GM12878 (cell line): ENCODE measurements around the gene ACTR10. TPM values are rescaled to one million over a fixed set of nuclear protein-coding genes. Genes with fewer than 3 reads are reported as not detected.

ENCODE experiments used
- ATAC-seq: fragments of 200-7000 bp; cut with Tn5 transposase; 3 replicates; pipeline ENCODE4 v1.9.1; 2020; ENCODE audit warnings: mild to moderate bottlenecking, moderate library complexity
- BruUV-seq: library from RNA; stranded (reverse); fragments of 400-500 nt; replicated peaks from 2 replicates; lab custom pipeline; 2021; lab: Mats Ljungman, UMichigan
- CTCF ChIA-PET: fragments of 300-600 bp; sonication (Branson Sonifier 250); formaldehyde crosslinking; extraction: SDS; loops from one replicate; lab custom pipeline; 2021; ENCODE audit warnings: inconsistent platforms; lab: Yijun Ruan, JAX
- POLR2A ChIA-PET: fragments of 350-600 bp; formaldehyde crosslinking; extraction: SDS; loops from one replicate; lab custom pipeline; 2021; ENCODE audit warnings: inconsistent platforms; lab: Charles Lee
- RAD21 ChIA-PET: fragments of 300-600 bp; sonication (Branson Sonifier 250); formaldehyde crosslinking; loops from one replicate; lab custom pipeline; 2023; ENCODE audit warnings: antibody characterized with exemption; ENCODE audit not compliant: unreplicated experiment; lab: Charles Lee
- SMC1A ChIA-PET: fragments of 300-600 bp; sonication (Branson Sonifier 250); formaldehyde crosslinking; loops from one replicate; lab custom pipeline; 2023; ENCODE audit not compliant: unreplicated experiment, uncharacterized antibody; lab: Charles Lee
- DNase-seq: peaks from one replicate; pipeline ENCODE4 v3.0.0-alpha.2; 2011; ENCODE audit warnings: low read depth, low spot score
- FAIRE-seq: peaks from 3 replicates; lab custom pipeline; 2011; peaks lifted over from hg19 to GRCh38; lab: Jason Lieb, UNC
- H2AFZ ChIP-seq: 2 replicates; pipeline ENCODE4 v1.6.0; 2011; ENCODE audit warnings: low read depth, low read length, control low read depth; ENCODE audit not compliant: control insufficient read depth
- H3K27ac ChIP-seq: 2 replicates; pipeline ENCODE4 v1.5.1; 2011; ENCODE audit warnings: control low read depth; ENCODE audit not compliant: control insufficient read depth, insufficient read depth
- H3K27me3 ChIP-seq, 2 experiments: replicated peaks in 1 of 2; 2 replicates each; pipeline versions ENCODE4 v1.6.0 to v1.6.1; 2011; ENCODE audit warnings: low read length in 1 of 2; ENCODE audit not compliant: control insufficient read depth in 2 of 2, insufficient read depth in 2 of 2
- H3K36me3 ChIP-seq, 2 experiments: 2 replicates each; pipeline ENCODE4 v1.5.1; 2011; ENCODE audit warnings: low read length in 1 of 2; ENCODE audit not compliant: control insufficient read depth in 2 of 2, insufficient read depth in 2 of 2
- H3K4me1 ChIP-seq: 2 replicates; pipeline ENCODE4 v1.6.1; 2011; ENCODE audit warnings: mild to moderate bottlenecking, low read length, moderate library complexity, mixed read lengths; ENCODE audit not compliant: control insufficient read depth, insufficient read depth
- H3K4me2 ChIP-seq: 2 replicates; pipeline ENCODE4 v1.6.0; 2011; ENCODE audit warnings: control low read depth; ENCODE audit not compliant: control insufficient read depth, insufficient read depth
- H3K4me3 ChIP-seq: fragments of 200-600 bp; sonication (generic); 2 replicates; pipeline ENCODE4 v1.5.1; 2016
- H3K79me2 ChIP-seq: 2 replicates; pipeline ENCODE4 v1.6.0; 2011; ENCODE audit warnings: low read length; ENCODE audit not compliant: control insufficient read depth, insufficient read depth
- H3K9ac ChIP-seq: 2 replicates; pipeline ENCODE4 v1.8.0; 2011; ENCODE audit warnings: low read length, control low read depth, mixed read lengths; ENCODE audit not compliant: control insufficient read depth, insufficient read depth
- H3K9me3 ChIP-seq: replicated peaks from 3 replicates; pipeline ENCODE4 v1.5.1; 2011; ENCODE audit warnings: mild to moderate bottlenecking, low read length; ENCODE audit not compliant: control insufficient read depth, insufficient read depth
- H4K20me1 ChIP-seq: 2 replicates; pipeline ENCODE4 v1.6.0; 2011; ENCODE audit not compliant: control insufficient read depth, insufficient read depth
- CEBPZ ChIP-seq: fragments of 150-350 bp; IDR thresholded peaks from 2 replicates; pipeline ENCODE4 v1.6.1; 2016; ENCODE audit warnings: low read depth, low read length
- CUX1 ChIP-seq: IDR thresholded peaks from 2 replicates; pipeline ENCODE4 v1.6.1; 2012; ENCODE audit warnings: improper control_type of control experiment, low read depth, low read length; ENCODE audit not compliant: insufficient replicate concordance
- EGR1 ChIP-seq, 2 experiments: IDR thresholded peaks; 1 replicate in 1 of 2; 2 replicates in 1 of 2; pipeline ENCODE4 v1.6.1; 2011 to 2012; ENCODE audit warnings: low read depth in 2 of 2, low read length in 2 of 2, borderline replicate concordance in 1 of 2, mild to moderate bottlenecking in 1 of 2, moderate library complexity in 1 of 2
- EZH2 ChIP-seq: IDR thresholded peaks from 2 replicates; pipeline ENCODE4 v1.6.1; 2012; ENCODE audit warnings: low read depth, mild to moderate bottlenecking, control low read depth, inconsistent platforms, low read length, borderline replicate concordance; ENCODE audit not compliant: control insufficient read depth
- GATAD2B ChIP-seq: fragments of 450-650 bp; conservative IDR thresholded peaks from 2 replicates; pipeline ENCODE4 v1.6.1; 2017; ENCODE audit warnings: low read depth, mild to moderate bottlenecking, moderate library complexity
- IKZF1 ChIP-seq: fragments of 450-650 bp; conservative IDR thresholded peaks from 2 replicates; pipeline ENCODE4 v1.6.1; 2017; ENCODE audit warnings: antibody characterized with exemption, mild to moderate bottlenecking
- LARP7 ChIP-seq: fragments of 450-650 bp; IDR thresholded peaks from 2 replicates; pipeline ENCODE4 v1.6.1; 2017; ENCODE audit warnings: mild to moderate bottlenecking
- MTA3 ChIP-seq: IDR thresholded peaks from 2 replicates; pipeline ENCODE4 v1.6.1; 2012; ENCODE audit warnings: low read length, inconsistent platforms, borderline replicate concordance
- NR2F1 ChIP-seq: fragments of 450-650 bp; conservative IDR thresholded peaks from 2 replicates; pipeline ENCODE4 v1.6.1; 2017; ENCODE audit warnings: mild to moderate bottlenecking
- RFX5 ChIP-seq: IDR thresholded peaks from 2 replicates; pipeline ENCODE4 v1.6.1; 2011; ENCODE audit warnings: low read depth, low read length, improper control_type of control experiment
- WGBS: methylation state at CpG from one replicate; pipeline ENCODE4 v1.1.6; 2016; ENCODE audit warnings: low lambda C conversion rate; ENCODE audit not compliant: insufficient replicate concordance, insufficient coverage; ENCODE audit errors: missing lambda C conversion rate; 5-methylcytosine and 5-hydroxymethylcytosine counted together
- in situ Hi-C: fragments of 300-500 bp; cut with MboI; formaldehyde crosslinking; loops from 9 replicates; pipeline ENCODE4 v1.14.3; 2018; ENCODE audit warnings: mixed read lengths
- intact Hi-C: fragments of 100-400 bp; cut with micrococcal nuclease; formaldehyde crosslinking; loops from one replicate; pipeline ENCODE4 v1.14.2; 2022; ENCODE audit not compliant: unreplicated experiment
- polyA plus RNA-seq, 11 experiments: library from polyadenylated mRNA; depleted of rRNA in 4 of 11; unstranded in 6 of 11; stranded (reverse) in 5 of 11; fragments of >200 nt; fragmentation: Nextera tagmentation in 4 of 11; fragmentation: Illumina TruSeq in 1 of 11; extraction: Ambion mirVana in 4 of 11; extraction: Trizol in 1 of 11; gene quantifications; 1 replicate in 1 of 11; 2 replicates in 10 of 11; pipeline versions ENCODE4 v1.2.1 to v1.2.3, GENCODE V29; 2011 to 2016; ENCODE audit warnings: inconsistent platforms in 2 of 11, missing spikeins in 2 of 11, low read depth in 1 of 11
- total RNA-seq, 4 experiments: library from RNA; depleted of rRNA in 3 of 4; stranded (reverse); fragments of >200 nt in 3 of 4; fragmentation: Illumina TruSeq in 1 of 4; extraction: Trizol in 1 of 4; gene quantifications; 2 replicates each; pipeline versions ENCODE4 v1.2.1 to v1.2.3, GENCODE V29; 2013 to 2021

ACTR10 gene
- total and polyA plus RNA-seq, 10 of the 15 experiments (the other 5 are each of a cell fraction or from before 2014, with no cell fraction given): 26.0 to 74.3 (median 38.9) TPM

- DNase-seq (no peak), ATAC-seq (peak; percentile 97), FAIRE-seq (no peak)
- TF ChIP-seq EZH2 (no peak), IKZF1 (0 out of 2 replicates have a peak, but pooled peaks have one; percentile 33), NR2F1 (no peak), RFX5 (no peak), EGR1 (IDR thresholded peaks at IDR 0.05; ENCODE audit: borderline replicate concordance in 1 of 2, low read depth in 2 of 2, low read length in 2 of 2) (peak in 1 of 2 experiments; percentile 71; a peak in 1 of 3 replicates), CUX1 (no peak), LARP7 (peak; percentile 62; the same call in 1 of the 2 replicates), GATAD2B (no peak), CEBPZ (no peak), MTA3 (no peak)
- SMC1A ChIA-PET: no interaction called here
- peak within 1 kb of the TSS; percentile 56 for H3K4me3 ChIP-seq
- H3K36me3 ChIP-seq: no peaks in the 10 kb centered on the region
- H3K27me3 ChIP-seq: peaks cover 9 to 16% of the 10 kb centered on the region in 2 experiments; a peak in 2 of 4 replicates
- no peak within 1 kb of the TSS for H3K27ac ChIP-seq
- H3K9me3 ChIP-seq: no peaks in the 10 kb centered on the region
- CTCF ChIA-PET: interaction anchor here (0.7 kb wide), 1 partner anchor 9 kb away, joined by 3 read pairs; no protein-coding TSS in a partner anchor
- intact Hi-C loops: no loop called here
- peak within 1 kb of the TSS; percentile 26; the same call in 1 of the 2 replicates for H3K9ac ChIP-seq
- in situ Hi-C loops: no loop called here
- POLR2A ChIA-PET: no interaction called here
- H3K4me1 ChIP-seq: no peaks in the 10 kb centered on the region; the same call in 1 of the 2 replicates
- peak within 1 kb of the TSS; percentile 68 for H2AFZ ChIP-seq
- no peaks in the 10 kb centered on the region for H4K20me1 ChIP-seq
- RAD21 ChIA-PET: no interaction called here
- no TSS peak for BruUV-seq
- under 1% methylated on average over 64 of the region's 70 CpGs for WGBS
- peak within 1 kb of the TSS; percentile 94 for H3K4me2 ChIP-seq
- no peaks in the 10 kb centered on the region for H3K79me2 ChIP-seq
Observed at GRCh38 chr14:58152014-58152857, 47.7 kb upstream of the ACTR10 start, which contains the start of gene ARMH4. ARMH4 (minus strand) TSS chr14:58152213; CDS start chr14:58139358, 12,855 bp downstream.
